Measurements from ENCODE around the gene SPC24. TPM values are rescaled to one million over a fixed set of nuclear protein-coding genes. Genes with fewer than 3 reads are reported as not detected.

The SPC24 gene
- total and polyA plus RNA-seq, 2 donors (not counting 3 experiments of a cell fraction or from before 2014, with no cell fraction given): 19.8 to 70.0 TPM

DNA sequence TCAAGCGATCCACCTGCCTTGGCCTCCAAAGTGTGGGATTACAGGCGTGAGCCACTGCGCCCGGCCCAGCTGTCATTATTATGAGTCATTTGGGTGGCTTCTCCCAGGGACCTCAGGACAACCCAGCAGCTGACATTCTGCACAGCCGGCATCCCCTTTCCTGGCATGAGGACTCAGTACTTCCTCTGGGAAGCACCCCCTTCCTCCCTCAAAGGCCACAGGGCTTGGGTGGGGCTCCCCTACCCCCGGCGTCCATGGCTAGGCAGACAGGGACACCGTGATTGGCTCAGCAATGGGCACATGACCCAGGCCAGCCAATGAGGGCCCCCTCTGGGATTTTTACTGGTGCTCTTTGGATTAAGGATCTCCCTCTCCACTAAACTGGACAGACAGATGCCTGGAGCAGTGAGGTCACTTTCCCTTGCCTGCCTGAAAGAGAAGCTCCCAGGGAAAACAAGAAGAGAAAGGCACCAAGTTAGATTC, 35.7 kb upstream of the SPC24 start:
- Histone ChIP-seq H3K9me1 (replicated peaks; ENCODE audit: control insufficient read depth, extremely low read depth, insufficient read depth, low read length) (no peaks in the 10 kb centered on the region), H3K4me3 (replicated peaks in 1 of 3; ENCODE audit: insufficient read depth in 1 of 3, low read depth in 1 of 3, low read length in 3 of 3) (no peak overlapping the region), H4K20me1 (replicated peaks; ENCODE audit: control insufficient read depth, extremely low read depth, insufficient read depth, low read length) (no peaks in the 10 kb centered on the region), H3K9ac (replicated peaks; ENCODE audit: extremely low read depth, insufficient read depth, low read length) (no peak overlapping the region), H3K79me2 (ENCODE audit: control insufficient read depth, insufficient read depth, low read length) (peaks cover 30% of the 10 kb centered on the region), H3K27ac (ENCODE audit: insufficient read depth, low read depth, low read length) (peak overlapping the region; percentile 12), H3K9me3 (replicated peaks; ENCODE audit: control insufficient read depth, insufficient read depth, low read length) (no peaks in the 10 kb centered on the region), H2AFZ (ENCODE audit: low read depth, low read length) (no peak overlapping the region), H3K4me1 (ENCODE audit: control insufficient read depth, extremely low read depth, insufficient read depth, low read length) (peaks cover 16% of the 10 kb centered on the region), H3K4me2 (ENCODE audit: insufficient read depth, low read length) (no peak overlapping the region), H3K27me3 (ENCODE audit: control insufficient read depth in 2 of 2, insufficient read depth in 2 of 2, low read length in 2 of 2) (no peaks in the 10 kb centered on the region), H3K36me3 (ENCODE audit: control insufficient read depth in 2 of 2, extremely low read depth in 1 of 2, insufficient read depth in 2 of 2, low read length in 2 of 2) (peaks cover 10 to 20% of the 10 kb centered on the region in 2 experiments)
- intact Hi-C loops (cut with micrococcal nuclease): no loop called here
- ChIA-PET CTCF (interaction anchor here (0.9 to 5.3 kb wide), 3 partner anchors 12 to 65 kb away, joined by 3 to 25 read pairs (median 5); no protein-coding TSS in a partner anchor), POLR2A (no interaction called here)
- FAIRE-seq: peak; percentile 81
- BruUV-seq (replicated peaks): no TSS peak
- no peak for TF ChIP-seq EZH2 (IDR thresholded peaks at IDR 0.05; ENCODE audit: borderline replicate concordance, low read depth, low read length, severe bottlenecking)
- no peak for TF ChIP-seq JUN (IDR thresholded peaks at IDR 0.05; ENCODE audit: borderline replicate concordance, insufficient read depth, insufficient read length, low read depth)
- no peak for TF ChIP-seq MYC (IDR thresholded peaks at IDR 0.05; ENCODE audit: low read depth, low read length)
- no peak for TF ChIP-seq FOS (IDR thresholded peaks at IDR 0.05; ENCODE audit: borderline replicate concordance, insufficient read depth, low read length)
- no peak for TF ChIP-seq POLR2AphosphoS5 (IDR thresholded peaks at IDR 0.05; ENCODE audit: insufficient read depth, low read depth, low read length)
- TF ChIP-seq POLR2A (IDR thresholded peaks at IDR 0.05; ENCODE audit: low read depth, low read length): no peak
- peak; percentile 75 for TF ChIP-seq MAX (IDR thresholded peaks at IDR 0.05; ENCODE audit: insufficient read depth, insufficient read length)
- DNase-seq (ENCODE audit: low read depth, low spot score): peak; percentile 40
- dilution Hi-C loops (cut with MboI; ENCODE audit: extremely low pct_ligation_motif_present, low sequenced_read_pairs): no loop called here

DNA sequence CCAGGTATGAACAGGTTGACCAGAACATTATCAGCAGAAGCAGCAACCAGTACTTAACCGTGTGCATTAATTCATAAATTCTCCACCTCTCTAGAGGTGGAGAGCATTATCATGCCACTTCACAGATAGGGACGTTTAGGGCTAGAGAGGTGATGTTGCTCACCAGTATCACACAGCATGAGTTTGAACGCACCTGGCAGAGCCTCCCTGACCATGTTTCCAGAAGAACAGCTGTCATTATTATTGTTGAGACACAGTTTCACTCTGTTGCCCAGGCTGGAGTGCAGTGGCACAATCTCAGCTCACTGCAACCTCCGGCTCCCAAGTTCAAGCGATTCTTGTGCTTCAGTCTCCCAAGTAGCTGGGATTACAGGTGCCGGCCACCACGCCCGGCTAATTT, 34.9 kb upstream of the SPC24 start:
- CTCF ChIA-PET: interaction anchor here (1.0 to 5.3 kb wide), 5 partner anchors 13 to 65 kb away, joined by 3 to 25 read pairs (median 3); no protein-coding TSS in a partner anchor
- dilution Hi-C loops (cut with MboI; ENCODE audit: extremely low pct_ligation_motif_present, low sequenced_read_pairs): no loop called here
- no peak overlapping the region for H2AFZ ChIP-seq (ENCODE audit: low read depth, low read length)
- intact Hi-C loops (cut with micrococcal nuclease): no loop called here
- no peak overlapping the region for H3K4me2 ChIP-seq (ENCODE audit: insufficient read depth, low read length)
- no TSS peak for BruUV-seq (replicated peaks)
- H3K27ac ChIP-seq (ENCODE audit: insufficient read depth, low read depth, low read length): no peak overlapping the region
- no peaks in the 10 kb centered on the region for H3K27me3 ChIP-seq (ENCODE audit: control insufficient read depth in 2 of 2, insufficient read depth in 2 of 2, low read length in 2 of 2)
- no peak for FAIRE-seq
- no peak overlapping the region for H3K4me3 ChIP-seq (replicated peaks in 1 of 3; ENCODE audit: insufficient read depth in 1 of 3, low read depth in 1 of 3, low read length in 3 of 3)
- no peak for DNase-seq (ENCODE audit: low read depth, low spot score)
- no peaks in the 10 kb centered on the region for H3K9me3 ChIP-seq (replicated peaks; ENCODE audit: control insufficient read depth, insufficient read depth, low read length)
- H3K9me1 ChIP-seq (replicated peaks; ENCODE audit: control insufficient read depth, extremely low read depth, insufficient read depth, low read length): no peaks in the 10 kb centered on the region
- H3K4me1 ChIP-seq (ENCODE audit: control insufficient read depth, extremely low read depth, insufficient read depth, low read length): peaks cover 11% of the 10 kb centered on the region
- H4K20me1 ChIP-seq (replicated peaks; ENCODE audit: control insufficient read depth, extremely low read depth, insufficient read depth, low read length): no peaks in the 10 kb centered on the region
- POLR2A ChIA-PET: interaction anchor here (1.3 kb wide), 1 partner anchor 22 kb away, joined by 3 read pairs; no protein-coding TSS in a partner anchor
- peaks cover 10 to 22% of the 10 kb centered on the region in 2 experiments for H3K36me3 ChIP-seq (ENCODE audit: control insufficient read depth in 2 of 2, extremely low read depth in 1 of 2, insufficient read depth in 2 of 2, low read length in 2 of 2)
- TF ChIP-seq CTCF (IDR thresholded peaks at IDR 0.05; ENCODE audit: extremely low read depth in 1 of 2, insufficient read depth in 1 of 2, low read depth in 1 of 2, low read length in 2 of 2): no peak
- TF ChIP-seq EZH2 (IDR thresholded peaks at IDR 0.05; ENCODE audit: borderline replicate concordance, low read depth, low read length, severe bottlenecking): no peak
- no peak for TF ChIP-seq FOS (IDR thresholded peaks at IDR 0.05; ENCODE audit: borderline replicate concordance, insufficient read depth, low read length)
- no peak for TF ChIP-seq MAX (IDR thresholded peaks at IDR 0.05; ENCODE audit: insufficient read depth, insufficient read length)
- no peak for TF ChIP-seq GATA2 (IDR thresholded peaks at IDR 0.05; ENCODE audit: insufficient read depth, insufficient read length, low read depth, low read length)
- TF ChIP-seq MYC (IDR thresholded peaks at IDR 0.05; ENCODE audit: low read depth, low read length): no peak
- no peak for TF ChIP-seq POLR2A (IDR thresholded peaks at IDR 0.05; ENCODE audit: low read depth, low read length)
- TF ChIP-seq JUN (IDR thresholded peaks at IDR 0.05; ENCODE audit: borderline replicate concordance, insufficient read depth, insufficient read length, low read depth): no peak
- no peak for TF ChIP-seq POLR2AphosphoS5 (IDR thresholded peaks at IDR 0.05; ENCODE audit: insufficient read depth, low read depth, low read length)
- peaks cover 25% of the 10 kb centered on the region for H3K79me2 ChIP-seq (ENCODE audit: control insufficient read depth, insufficient read depth, low read length)
- no peak overlapping the region for H3K9ac ChIP-seq (replicated peaks; ENCODE audit: extremely low read depth, insufficient read depth, low read length)

All from endothelial cell of umbilical vein (primary cell).